NCI-H1930 (cell line): Measurements from ENCODE around the gene ARHGDIG.

ENCODE experiments used
- DNase-seq, 2 experiments: peaks; one replicate each; lab custom pipeline; 2025; lab: John Stamatoyannopoulos, UW

ARHGDIG gene

DNA sequence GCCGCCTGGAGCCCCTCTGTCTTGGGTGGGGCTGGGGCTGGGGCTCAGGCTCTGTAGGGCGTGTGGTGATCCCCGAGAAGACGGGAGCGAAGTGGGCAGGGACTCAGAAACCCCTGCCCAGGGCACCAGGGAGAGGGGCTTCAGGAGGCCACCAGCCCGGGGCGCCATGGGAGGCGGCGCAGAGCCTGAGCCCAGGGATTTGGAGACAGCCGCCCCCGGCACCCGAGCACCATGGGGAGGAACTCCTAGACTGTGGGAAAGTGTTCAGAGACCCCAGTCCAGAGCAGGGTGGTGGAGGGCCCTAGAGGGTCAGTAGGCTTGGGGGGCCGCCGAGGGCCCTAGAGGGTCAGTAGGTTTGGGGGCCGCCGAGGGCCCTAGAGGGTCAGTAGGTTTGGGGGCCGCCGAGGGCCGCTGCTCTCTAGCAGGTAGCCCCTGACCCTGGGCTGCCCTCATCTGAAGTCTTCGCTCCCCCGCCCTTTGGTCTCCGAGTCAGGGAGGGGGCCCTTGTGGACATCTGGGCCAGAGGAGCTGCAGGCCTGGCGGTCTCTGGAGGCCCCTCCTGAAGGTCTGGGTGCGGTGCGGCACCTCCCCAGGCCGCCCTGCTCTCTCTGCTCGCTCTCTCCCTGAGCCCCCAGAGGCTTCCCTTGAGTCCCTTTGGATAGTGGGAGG is 734 bp downstream of the ARHGDIG start:
- DNase-seq, result no peak

DNA sequence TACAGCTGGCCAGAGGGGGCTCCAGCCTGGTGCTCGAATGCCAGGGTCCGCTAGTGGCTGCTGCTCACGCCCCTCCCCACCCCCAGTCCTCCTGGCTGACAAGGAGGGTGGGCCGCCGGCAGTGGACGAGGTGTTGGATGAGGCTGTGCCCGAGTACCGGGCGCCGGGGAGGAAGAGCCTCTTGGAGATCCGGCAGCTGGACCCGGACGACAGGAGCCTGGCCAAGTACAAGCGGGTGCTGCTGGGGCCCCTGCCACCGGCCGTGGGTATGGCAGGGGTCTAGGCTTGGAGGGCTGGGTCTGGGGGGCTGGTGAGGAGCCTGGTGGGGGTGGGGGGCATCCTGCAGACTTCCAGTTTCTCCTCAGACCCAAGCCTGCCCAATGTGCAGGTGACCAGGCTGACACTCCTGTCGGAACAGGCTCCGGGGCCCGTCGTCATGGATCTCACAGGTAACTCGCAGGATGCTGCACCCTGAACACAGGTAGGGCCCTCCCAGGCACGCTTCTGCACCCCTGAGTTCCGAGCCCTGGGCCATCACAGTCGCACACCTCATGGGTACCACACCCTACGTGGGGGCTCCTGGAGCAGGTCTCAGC is 1.4 kb downstream of the ARHGDIG start:
- no peak for DNase-seq

DNA sequence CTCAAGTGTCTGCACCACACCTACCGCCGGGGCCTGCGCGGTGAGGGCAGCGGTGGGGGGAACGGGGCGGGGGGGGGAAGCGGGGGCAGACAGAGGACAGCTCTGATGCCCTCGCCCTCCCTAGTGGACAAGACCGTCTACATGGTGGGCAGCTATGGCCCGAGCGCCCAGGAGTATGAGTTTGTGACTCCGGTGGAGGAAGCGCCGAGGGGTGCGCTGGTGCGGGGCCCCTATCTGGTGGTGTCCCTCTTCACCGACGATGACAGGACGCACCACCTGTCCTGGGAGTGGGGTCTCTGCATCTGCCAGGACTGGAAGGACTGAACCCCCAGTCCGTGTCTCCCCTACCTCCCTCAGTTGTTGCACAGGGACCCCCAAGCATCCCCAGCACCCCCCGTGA is 2.1 kb downstream of the ARHGDIG start:
- no peak for DNase-seq

DNA sequence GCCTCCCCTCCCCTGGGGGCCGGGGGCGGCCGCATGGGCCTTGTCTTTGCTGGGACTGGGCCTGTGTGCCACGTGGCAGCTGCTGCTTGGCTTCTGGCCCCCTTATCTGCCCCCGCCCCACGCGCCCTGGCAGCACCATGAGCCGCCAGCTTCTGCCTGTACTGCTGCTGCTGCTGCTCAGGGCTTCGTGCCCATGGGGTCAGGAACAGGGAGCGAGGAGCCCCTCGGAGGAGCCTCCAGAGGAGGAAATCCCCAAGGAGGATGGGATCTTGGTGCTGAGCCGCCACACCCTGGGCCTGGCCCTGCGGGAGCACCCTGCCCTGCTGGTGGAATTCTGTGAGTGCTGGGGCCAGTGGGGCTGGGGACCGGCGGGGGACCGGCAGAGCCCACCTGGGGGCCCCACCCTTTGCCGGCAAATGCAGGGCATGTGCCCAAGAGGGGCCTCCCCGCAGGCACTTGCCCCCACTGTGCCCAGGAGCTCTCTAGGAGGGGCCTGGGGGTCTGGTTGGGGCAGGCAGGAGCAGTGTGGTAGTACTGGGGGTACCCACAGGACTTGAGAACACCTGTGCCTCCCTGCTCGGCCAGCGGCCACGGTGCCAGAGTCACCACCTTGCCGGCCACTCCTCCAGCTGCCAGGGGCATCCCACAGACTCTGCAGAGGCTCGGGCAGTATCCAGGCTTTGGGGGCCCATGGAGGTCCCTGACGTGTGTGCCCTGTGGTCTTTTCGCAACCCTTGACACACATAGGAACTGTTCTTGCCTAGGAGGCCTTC is 2.8 kb downstream of the ARHGDIG start, which contains the start of gene PDIA2:
PDIA2 (plus strand) TSS at position 132 of the 773 bp plus-strand sequence; CDS start at position 138, 6 bp downstream.
- DNase-seq, result no peak

DNA sequence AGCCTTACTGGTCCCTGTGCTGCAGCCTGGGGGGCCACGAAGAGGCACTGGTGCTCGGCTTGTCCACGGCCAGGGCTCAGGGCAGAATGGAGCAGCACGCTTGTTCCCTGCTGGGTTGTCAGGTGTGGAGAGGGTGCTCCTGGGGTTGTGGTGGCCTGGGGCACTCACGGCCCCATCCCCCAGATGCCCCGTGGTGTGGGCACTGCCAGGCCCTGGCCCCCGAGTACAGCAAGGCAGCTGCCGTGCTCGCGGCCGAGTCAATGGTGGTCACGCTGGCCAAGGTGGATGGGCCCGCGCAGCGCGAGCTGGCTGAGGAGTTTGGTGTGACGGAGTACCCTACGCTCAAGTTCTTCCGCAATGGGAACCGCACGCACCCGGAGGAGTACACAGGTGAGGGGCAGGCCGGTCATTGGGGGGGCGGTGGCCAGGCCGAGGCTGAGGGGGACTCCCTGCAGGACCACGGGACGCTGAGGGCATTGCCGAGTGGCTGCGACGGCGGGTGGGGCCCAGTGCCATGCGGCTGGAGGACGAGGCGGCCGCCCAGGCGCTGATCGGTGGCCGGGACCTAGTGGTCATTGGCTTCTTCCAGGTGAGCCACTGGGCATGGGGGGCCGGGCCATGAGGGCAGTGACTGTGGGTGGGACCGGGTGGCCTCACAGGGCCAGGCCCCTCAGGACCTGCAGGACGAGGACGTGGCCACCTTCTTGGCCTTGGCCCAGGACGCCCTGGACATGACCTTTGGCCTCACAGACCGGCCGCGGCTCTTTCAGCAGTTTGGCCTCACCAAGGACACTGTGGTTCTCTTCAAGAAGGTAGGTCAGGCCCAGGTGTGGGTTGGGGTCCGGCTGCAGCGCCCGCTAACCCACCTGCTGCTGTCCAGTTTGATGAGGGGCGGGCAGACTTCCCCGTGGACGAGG is 4.1 kb downstream of the ARHGDIG start:
- DNase-seq, result no peak

DNA sequence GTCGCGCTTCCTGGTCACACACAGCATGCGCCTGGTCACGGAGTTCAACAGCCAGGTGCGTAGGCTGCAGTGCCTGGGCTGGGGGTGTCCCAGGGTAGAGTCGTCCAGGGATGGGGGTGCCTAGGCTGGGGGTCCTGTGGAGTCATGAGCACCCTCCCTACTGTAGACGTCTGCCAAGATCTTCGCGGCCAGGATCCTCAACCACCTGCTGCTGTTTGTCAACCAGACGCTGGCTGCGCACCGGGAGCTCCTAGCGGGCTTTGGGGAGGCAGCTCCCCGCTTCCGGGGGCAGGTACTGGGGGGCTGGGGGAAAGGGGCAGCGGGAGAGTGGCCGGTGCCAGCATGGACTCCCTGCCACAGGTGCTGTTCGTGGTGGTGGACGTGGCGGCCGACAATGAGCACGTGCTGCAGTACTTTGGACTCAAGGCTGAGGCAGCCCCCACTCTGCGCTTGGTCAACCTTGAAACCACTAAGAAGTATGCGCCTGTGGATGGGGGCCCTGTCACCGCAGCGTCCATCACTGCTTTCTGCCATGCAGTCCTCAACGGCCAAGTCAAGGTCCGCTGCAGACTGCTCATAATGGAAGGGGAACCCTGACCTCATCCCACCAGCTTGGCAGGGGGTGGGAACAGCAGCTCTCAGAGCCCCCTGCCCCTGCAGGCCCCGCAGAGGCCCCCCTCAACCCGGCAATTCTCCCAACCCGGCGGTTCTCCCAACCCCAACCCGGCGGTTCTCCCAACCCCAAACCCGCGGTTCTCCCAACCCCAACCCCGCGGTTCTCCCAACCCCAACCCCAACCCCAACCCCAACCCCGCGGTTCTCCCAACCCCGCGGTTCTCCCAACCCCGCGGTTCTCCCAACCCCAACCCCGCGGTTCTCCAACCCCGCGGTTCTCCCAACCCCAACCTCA is 5.0 kb downstream of the ARHGDIG start:
- DNase-seq, result no peak

DNA sequence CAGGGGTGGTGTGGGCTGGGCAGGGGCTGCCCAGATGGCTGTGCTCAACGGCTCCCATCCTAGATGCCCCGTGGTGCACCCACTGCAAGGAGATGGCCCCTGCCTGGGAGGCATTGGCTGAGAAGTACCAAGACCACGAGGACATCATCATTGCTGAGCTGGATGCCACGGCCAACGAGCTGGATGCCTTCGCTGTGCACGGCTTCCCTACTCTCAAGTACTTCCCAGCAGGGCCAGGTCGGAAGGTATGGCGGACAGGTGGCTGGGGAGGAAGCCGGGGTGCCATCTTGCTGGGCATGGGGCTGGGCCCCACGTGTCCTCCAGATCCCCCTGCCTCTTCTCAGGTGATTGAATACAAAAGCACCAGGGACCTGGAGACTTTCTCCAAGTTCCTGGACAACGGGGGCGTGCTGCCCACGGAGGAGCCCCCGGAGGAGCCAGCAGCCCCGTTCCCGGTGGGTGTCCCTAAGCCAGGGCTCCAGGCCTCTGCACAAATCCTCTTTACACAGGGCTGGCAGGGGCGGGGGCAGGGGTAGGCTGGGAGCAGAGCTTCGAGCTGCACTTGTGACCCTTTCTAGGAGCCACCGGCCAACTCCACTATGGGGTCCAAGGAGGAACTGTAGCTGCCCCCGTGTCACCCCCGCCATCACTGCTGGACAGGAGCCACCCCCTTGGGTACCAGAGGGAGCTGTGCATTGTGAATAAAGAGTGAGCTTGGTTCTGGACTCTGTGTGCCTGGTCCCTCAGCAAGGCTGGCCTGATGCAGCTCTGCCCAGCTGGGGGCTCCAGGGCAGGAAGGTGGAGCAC is 6.3 kb downstream of the ARHGDIG start:
- no peak for DNase-seq

DNA sequence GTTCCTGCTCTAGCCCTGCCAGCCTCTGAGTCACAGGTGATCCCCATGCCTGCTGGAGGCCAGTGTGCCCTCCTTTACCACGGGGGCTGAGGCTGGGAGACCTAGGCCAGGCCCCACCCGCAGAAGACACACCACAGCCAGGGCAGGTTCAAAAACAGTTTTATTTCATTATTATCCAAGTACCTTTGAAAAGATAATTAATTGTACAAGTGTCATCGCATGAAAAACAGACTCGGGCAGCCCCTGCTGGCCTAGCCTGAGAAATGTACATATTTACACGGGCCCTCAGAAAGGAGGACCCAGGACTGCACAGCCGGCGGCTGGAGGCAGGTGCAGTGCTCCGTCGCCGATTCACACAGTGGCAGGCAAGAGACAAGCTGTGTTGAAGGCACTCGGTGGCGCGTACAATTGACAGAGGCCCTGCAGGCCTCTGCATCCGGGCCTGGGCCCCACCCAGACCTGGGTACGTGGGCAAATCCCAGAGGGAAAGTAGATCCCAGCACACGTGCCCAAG is 7.0 kb downstream of the ARHGDIG start:
- DNase-seq, result no peak

DNA sequence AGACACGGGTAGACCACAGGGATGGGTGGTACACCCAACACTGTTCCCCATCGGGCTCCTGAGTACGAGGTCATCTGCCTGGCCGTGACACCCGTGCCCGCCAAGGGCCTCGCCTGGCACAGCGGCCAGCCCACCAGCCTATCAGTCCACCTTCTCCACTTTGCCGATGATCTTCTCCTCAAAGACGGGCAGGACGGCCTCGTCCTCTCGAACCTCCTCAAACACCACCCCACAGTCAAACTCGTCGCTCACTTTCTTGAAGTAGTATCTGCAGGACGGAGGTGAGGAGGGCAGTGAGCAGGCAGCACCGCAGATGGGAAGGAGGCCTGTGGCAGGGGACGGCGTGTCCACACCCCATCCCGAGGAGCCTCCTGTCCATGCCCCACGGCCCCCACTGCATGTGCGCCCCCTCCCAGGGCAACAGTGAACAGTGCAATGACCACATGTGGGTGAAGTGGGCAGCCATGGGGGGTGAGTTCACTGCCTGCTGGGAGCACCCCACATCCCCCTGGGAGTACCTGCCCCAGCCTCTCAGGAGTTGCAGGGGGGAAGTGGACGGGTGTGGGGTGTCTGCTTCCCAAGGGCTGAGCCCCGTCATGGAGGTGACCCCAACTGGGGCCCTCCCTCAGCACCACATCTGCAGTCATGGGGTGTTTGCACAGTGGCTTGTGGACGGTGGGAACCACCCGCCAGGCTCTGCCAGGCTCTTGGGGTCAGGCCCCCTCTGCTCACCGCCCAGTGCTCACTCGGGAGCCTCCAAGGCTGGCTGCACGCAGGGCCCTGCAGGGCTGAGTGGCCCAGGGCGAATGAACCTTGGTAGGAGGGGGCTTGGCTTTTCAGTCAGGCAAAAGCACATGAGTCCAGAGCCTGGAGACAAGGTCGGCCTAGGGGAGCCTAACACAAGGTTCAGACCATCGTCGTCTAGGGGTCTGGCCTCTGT is 7.9 kb downstream of the ARHGDIG start:
- DNase-seq, result no peak

DNA sequence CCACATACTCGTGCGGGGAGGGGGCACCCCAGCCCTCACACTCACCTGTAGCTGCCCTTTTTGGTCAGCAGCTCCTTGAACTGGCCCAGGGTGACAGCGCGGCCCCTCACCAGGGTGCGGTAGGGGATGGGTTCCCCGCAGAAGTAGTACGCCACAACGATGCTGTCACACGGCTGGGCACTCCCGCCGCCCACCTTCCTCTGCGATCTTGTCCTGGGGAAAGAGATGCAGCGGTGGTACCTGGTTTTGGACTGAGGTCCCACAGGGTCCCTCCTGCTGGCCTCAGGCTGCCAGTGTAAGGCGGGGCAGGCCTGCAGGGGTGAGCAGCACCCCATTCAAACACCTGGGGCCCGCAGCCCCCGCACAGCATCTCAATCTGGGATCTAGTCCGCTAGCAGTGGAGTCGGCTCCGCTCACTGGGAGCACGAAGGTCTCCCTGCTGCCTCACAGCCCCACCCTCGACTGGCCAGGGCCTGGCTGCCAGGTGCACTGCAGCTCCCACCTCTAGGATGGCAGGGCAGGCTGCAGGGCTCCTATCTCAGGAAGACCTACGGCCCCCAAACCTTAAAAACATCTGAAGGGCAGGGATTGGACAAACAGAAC is 9.1 kb downstream of the ARHGDIG start:
- DNase-seq, result no peak

DNA sequence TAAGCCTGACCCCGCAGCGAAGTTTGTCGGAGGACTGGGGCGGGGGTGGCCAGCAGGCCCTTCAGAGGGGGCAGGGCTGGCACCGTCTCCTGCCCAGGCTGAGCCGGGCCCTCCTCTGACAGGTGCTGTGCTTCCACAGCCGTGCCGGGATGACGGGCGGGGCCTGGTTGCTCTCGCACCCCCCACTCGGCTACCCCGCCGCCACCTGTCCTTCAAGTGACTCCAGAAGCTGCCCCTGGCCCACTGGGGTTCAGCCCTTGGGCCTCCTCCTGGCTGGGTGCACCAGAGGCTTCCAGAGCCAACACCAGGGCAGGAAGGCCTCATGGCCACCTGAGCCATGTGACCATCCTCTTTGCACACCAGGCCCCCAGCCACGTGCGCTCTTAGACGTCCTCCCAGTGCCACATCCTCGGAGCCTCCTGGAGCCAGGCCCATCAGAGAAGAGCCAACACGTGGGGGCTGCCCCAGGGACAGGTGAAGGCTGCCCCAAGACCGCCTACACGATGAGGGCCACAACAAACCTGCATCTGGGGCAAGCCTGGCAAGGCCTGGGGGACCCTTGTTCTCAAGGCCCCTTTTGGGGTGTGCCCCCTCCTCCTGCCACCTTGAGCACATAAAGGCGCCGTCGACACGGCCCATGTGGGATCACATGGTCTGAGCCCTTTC is 9.8 kb downstream of the ARHGDIG start:
- DNase-seq, result no peak

DNA sequence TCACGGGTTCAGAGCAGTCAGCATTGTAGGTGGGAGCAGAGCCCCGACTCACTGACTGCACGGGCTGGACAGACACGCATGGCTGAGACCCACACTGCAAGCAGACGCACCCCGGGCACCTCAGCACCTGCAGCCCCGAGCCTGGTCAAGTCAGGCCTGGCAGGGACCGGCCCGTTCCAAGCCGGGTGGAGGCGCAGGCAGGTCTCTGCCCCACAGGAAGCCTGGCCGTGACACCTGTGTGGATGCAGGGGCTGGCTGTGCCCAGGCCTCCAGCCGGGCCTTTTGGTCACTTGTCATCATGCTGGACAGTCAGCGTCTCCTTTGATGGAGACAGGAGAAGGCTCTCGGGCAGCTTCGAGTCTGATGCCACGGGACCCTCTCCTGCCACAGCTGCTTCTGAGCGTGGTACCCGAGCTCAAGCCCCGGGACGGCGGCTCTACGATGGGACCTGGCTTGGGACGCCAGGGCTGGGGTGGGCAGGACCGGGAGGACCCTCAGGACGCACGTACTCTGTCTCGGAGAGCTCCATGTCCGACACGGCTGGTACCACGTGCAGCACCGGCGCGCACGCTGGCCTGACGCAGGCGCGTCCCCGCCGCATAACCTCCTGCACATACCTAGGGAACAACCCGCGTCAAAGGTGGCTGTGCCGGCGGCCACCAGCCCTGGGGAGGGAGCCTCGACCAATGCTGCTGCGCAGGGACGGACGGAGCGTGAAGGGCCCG is 10.5 kb downstream of the ARHGDIG start:
- no peak for DNase-seq

DNA sequence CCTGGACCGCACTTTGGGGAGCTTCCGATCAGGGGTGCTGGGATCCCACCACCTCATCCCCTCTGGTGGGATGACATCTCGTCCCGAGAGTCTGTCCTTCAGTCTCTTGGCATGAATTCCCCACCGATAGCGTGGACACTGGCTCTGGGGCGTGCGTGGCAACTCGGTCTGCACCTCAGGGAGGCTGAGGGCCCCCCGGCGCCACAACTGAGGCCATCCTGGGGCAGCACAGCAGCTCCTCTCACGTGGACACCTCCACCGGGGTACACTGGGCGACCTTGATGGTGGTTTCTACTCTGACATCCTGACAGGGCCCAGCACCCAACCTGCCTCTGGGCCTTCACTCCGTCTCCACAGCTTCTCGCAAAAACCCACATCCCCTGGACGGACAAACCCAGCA is 11.1 kb downstream of the ARHGDIG start:
- DNase-seq, result no peak

DNA sequence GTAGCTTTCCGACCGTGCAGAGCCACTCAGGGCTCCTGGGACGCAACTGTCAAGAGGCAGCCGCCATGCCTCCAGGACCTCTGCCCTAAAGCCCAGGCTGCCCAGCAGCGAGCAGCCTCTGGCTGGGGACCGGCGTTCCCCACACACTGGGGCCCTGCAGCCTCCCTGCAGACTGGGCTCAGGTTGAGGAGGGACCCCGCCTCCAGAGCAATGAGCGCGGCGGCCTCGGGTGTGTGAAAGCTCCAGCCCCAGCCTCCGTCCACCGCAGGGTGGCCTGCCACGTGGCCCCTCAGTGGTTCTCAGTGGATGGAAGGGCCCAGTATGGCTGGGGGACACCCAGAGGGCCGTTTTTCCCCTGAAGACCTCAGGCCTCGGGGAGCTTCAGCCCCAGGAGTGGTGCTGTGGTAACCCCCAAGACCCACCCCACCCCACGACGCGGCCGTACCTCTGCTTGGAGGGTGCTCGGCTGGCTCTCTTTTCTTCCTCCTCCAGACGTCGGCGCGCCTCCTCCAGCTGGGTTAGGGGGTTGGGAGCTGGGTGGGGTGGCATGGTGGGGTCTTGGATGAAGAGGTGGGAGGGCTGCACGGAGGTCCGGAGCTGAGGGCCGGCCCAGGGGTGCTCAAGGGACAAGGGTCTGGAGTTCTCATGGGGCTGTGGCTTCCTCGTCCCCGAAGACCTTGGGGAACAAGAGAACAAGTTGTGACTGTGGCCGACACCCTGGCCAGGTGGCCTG is 12.8 kb downstream of the ARHGDIG start:
- no peak for DNase-seq

DNA sequence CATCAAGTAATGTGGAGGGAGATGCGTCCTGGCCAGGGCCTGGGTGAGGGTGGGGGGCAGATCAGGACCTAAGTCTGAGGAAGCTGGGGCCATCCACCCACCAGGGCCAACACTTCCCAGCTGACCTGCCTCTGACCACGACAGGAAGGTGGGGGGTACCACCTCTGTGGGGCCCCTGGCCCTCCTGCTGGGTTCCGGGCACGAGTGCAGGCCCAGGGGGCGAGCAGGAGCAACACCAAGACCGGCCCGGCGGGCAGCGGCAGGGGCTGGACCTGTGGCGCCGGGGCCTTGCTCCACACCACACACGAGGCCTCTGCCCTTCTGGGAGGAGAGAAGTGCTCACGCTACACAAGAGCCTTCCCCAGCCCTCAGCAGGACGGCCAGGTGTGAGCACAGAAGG is 15.9 kb downstream of the ARHGDIG start:
- DNase-seq, result no peak

DNA sequence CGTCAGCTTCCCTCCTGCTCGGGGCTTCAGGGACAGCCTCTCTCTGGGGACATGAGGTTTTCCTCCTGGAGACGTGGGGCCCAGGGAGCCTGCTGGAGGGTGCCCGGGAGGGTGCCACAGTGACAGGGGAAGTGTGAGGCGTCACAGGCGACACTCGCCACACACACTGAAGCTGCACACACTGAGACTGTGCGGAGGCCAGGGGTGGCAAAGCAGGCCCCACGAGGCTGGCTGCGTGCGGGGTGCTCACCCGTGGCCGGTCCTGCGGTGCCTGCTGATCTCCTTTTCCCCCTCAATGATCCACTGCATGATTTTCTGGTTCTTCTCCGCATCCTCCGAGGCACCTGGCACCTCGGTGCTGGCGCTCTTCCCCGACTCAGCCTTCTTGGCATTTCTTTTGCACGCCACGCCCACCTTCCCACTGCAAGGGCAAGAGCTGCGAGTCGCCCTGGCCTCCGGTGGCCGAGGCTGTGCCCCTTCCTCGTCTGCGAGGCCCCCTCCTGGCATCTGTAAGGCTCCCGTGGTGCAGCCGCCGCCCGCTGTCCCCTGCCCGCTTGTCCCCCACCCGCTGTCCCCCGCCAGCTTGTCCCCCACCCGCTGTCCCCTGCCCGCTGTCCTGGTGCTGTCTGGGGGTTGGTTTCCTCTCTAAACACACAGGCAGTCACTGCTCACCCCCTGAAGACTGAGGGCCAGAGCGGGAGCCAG is 16.6 kb downstream of the ARHGDIG start:
- no peak for DNase-seq
